IMR-90 (cell line): ENCODE measurements around the gene MCL1.
"Not testable (repeated sequence)": the region's sequence is repeated elsewhere in the genome, so short reads cannot be mapped to it uniquely, and the experiment has no call there.

Source experiments
- CEBPB ChIP-seq: IDR thresholded peaks from 2 replicates; pipeline ENCODE4 v1.6.1; 2012; ENCODE audit warnings: low read depth, low read length, improper control_type of control experiment
- FOS ChIP-seq: fragments of 150-350 bp; IDR thresholded peaks from 2 replicates; pipeline ENCODE4 v1.6.1; 2016; ENCODE audit warnings: low read depth, low read length
- MAZ ChIP-seq: IDR thresholded peaks from 2 replicates; pipeline ENCODE4 v1.6.1; 2012; ENCODE audit warnings: low read depth, mild to moderate bottlenecking, low read length, improper control_type of control experiment, moderate library complexity, borderline replicate concordance
- POLR2A ChIP-seq: IDR thresholded peaks from 2 replicates; pipeline ENCODE4 v1.6.1; 2012; ENCODE audit warnings: mild to moderate bottlenecking, low read depth, low read length
- RCOR1 ChIP-seq: IDR thresholded peaks from 2 replicates; pipeline ENCODE4 v1.6.1; 2012; ENCODE audit warnings: mild to moderate bottlenecking, low read length, improper control_type of control experiment; ENCODE audit not compliant: insufficient replicate concordance
- USF2 ChIP-seq: fragments of 150-350 bp; IDR thresholded peaks from 2 replicates; pipeline ENCODE4 v1.6.1; 2017; ENCODE audit warnings: mild to moderate bottlenecking, antibody characterized with exemption, low read length, low read depth
- TF ChIP-seq, protein P1 (sequence below): conservative IDR thresholded peaks from 2 replicates; pipeline ENCODE4 v1.5.1; 2012; ENCODE audit warnings: mild to moderate bottlenecking, low read depth, low read length, improper control_type of control experiment

DNA sequence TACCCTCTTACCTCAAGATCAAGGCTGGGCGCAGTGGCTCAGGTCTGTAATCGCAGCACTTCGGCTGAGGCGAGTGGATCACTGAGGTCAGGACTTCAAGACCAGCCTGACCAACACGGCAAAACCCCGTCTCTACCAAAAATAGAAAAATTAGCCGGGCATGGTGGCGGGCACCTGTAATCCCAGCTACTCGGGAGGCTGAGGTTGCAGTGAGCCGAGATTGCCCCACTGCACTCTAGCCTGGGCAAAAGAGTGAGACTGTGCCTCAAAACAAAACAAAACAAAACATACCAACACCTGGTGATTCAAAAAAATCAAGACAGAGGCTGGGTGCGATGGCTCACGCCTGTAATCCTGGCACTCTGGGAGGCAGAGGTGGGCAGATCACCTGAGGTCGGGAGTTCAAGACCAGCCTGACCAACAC lies 5.8 kb downstream of the MCL1 start:
- TF ChIP-seq, protein P1, sequence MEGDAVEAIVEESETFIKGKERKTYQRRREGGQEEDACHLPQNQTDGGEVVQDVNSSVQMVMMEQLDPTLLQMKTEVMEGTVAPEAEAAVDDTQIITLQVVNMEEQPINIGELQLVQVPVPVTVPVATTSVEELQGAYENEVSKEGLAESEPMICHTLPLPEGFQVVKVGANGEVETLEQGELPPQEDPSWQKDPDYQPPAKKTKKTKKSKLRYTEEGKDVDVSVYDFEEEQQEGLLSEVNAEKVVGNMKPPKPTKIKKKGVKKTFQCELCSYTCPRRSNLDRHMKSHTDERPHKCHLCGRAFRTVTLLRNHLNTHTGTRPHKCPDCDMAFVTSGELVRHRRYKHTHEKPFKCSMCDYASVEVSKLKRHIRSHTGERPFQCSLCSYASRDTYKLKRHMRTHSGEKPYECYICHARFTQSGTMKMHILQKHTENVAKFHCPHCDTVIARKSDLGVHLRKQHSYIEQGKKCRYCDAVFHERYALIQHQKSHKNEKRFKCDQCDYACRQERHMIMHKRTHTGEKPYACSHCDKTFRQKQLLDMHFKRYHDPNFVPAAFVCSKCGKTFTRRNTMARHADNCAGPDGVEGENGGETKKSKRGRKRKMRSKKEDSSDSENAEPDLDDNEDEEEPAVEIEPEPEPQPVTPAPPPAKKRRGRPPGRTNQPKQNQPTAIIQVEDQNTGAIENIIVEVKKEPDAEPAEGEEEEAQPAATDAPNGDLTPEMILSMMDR = not testable (repeated sequence)
- not testable (repeated sequence) for TF ChIP-seq MAZ, POLR2A, FOS, USF2, RCOR1, CEBPB
